ENCODE data around the gene ZNF614.
"Not testable (repeated sequence)": the region's sequence is repeated elsewhere in the genome, so short reads cannot be mapped to it uniquely, and the experiment has no call there.

ZNF614 gene
- total RNA-seq: 12.6 reads per million, percentile 37 among the genes with 10 or more reads in this experiment

DNA sequence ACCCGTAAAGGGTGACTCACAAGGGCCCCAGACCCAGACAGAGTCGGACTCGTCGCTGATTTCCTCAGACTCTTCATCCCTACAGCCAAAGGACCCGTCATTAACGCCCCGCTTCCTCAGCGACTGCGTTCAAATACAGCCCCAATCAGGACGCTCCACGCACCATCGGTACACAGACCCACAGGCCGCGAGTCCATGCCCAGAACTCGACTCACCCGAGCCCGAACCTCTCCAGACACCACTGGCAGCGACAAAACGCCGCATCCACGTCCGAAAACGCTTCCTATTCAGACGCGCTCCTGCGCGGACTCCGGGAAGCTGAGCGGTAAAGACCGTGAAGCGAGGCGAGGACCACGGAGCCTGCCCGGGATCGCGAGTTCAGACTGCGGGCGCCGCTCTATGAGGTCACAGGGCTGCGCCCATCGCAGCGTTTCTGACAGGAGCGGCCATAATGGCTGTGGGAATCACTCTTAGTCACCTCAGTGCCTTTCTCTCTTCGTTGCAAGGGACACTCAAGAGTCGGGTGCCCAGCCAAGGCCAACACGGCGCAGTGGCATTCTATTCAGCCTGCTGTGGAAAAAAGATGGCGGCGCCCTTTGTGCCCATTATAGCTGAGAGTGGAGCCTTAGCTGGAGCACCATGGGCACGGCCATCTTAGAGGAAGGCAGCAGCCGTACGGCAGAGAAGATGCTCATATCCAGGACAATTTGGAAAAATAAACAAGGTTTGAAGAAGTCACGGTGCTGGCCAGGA lies at the start of gene ZNF614:
ZNF614 (minus strand) TSS at position 353 of the 753 bp plus-strand sequence. CDS start 2,634 bp downstream, outside the sequence.
- peak; percentile 72 for DNase-seq

DNA sequence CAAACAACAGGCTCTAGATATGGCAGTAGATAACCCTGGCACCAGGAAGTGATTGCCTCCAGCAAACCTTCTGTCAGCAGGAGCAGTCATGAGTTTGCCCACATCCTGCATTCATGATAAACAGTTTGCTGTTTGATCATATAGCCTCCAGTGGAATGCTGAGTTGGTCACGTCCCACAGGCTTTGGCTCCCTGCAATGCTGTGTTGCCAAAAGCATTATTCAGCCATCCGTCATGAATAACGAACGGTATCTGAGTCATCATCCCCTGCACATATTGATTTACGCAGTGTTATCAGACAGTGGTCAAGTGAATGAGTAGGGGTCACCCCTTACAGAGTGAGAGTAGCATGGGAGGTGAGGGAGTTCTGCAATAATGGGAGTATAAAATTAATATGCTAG lies 42.3 kb upstream of the ZNF614 start:
- no peak for DNase-seq

DNA sequence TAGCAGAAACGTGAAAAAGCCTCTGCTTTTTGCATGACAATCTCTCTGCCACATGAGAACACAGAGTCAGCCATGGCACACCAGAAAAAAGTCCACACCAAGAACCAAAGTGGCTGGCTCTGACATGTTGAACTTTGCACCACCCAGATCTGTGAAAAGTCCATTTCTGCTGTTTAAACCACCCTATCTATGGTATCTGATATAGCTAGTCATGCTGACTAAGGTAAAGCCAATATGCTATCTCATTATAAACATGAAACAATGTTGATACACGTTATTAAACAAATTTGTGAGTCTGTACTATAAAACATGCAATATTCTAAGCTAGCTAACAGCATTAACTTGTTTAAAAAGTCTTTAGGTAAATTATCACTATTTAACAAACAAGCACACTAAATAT lies 41.5 kb upstream of the ZNF614 start:
- DNase-seq: no peak

DNA sequence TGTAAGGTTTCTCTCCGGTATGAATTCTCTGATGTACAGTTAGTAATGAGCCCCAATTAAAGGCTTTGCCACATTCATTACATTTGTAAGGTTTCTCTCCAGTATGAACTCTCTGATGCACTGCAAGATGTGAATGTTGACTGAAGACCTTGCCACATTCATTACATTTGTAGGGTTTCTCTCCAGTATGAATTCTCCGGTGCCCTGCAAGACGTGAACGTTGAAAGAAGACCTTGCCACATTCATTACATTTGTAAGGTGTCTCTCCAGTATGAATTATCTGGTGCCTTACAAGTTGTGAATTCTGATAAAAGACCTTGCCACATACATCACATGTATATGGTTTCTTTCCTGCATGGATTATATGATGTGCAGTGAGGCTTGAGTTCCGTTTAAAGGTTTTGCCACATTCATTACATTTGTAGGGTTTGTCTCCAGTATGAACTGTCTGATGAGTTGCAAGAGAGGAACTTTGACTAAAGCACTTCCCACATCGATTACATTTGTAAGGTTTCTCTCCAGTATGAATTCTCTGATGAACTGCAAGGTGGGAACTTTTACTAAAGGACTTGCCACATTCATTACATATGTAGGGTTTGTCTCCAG lies 38.2 kb upstream of the ZNF614 start:
- DNase-seq: no peak

DNA sequence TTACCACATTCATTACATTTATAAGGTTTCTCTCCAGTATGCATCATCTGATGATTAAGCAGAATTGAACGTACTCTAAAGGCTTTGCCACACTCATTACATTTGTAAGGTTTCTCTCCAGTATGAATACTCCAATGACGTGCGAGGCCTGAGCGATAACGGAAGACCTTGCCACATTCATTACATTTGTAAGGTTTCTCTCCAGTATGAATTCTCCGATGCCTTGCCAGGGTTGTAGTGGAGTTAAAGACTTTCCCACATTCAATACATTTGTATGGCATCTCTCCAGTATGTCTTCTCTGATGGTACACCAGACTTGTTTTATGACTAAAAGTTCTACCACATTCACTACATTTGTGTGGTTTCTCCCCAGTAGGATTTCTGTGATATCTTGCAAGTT lies 37.2 kb upstream of the ZNF614 start:
- no peak for DNase-seq

DNA sequence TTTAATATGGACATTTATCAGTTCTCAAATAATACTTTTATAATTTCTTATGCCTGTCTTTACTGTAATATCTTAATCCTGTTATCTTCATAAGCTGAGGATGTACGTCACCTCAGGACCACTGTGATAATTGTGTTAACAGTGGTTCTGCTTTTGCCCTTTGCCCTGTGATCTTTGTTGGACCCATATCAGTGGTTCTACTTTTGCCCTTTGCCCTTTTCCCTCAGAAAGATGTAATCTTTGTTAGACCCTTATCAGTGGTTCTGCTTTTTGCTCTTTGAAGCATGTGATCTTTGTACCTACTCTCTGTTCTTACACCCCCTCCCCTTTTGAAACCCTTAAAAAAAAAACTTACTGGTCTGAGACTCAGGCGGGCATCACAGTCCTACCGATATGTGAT lies 28.3 kb upstream of the ZNF614 start:
- not testable (repeated sequence) for DNase-seq

DNA sequence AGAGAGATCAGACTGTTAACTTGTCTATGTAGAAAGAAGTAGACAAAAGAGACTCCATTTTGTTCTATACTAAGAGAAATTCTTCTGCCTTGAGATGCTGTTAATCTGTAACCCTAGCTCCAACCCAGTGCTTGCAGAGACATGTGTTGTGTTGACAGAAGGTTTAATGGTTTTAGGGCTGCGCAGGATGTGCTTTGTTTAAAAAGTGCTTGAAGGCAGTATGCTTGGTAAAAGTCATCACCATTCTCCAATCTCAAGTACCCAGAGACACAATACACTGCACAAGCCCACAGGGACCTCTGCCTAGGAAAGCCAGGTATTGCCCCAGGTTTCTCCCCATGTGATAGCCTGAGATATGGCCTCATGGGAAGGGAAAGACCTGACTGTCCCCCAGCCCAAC lies 23.6 kb upstream of the ZNF614 start:
- not testable (repeated sequence) for DNase-seq

DNA sequence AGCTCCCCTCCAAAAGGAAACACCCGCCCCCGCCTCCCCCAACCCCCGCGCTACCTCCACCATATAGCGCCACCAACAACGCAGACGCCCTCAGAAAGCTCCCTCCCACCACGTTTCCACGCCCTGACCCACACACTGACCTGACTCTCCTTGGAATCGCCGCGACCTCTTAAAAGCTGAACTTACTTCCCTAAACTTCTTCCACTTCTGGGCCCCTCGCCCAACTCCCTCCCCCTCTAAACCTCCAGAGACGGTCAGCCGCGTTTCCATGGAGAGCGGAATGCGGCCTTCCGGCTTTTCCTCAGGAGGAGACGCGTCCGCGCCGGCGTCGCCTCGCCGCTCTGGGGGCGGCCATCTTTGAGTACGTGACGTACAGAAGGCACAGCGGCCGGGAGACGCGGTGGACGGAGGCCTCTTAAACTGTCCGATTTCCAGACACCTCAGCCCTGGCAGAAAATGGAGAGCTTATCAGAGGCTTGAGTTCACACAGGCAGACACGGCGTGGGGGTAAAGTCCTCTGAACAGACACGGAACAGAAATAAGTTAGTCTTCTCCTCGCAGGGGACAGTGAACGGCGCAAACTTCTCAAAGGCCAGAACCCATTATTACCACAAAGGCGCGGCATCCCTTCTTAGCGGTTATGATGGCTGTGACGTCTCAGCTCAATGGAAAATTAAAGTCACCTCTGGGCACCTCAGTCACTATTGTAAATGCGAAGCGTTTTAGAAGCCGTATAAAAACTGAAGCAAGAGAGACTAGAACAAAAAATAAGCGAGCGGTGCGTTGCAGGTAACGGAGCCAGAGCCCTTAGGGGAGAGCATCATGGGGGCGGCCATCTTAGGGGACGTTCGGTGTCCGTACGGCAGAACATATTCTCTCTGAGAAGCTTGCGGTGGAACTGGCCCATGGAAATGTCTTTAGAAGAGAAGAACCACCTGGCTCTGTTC lies 20.6 kb upstream of the ZNF614 start, which contains the start of gene ZNF432:
ZNF432 (minus strand) TSS at position 284 of the 947 bp plus-strand sequence. CDS start 1,970 bp downstream, outside the sequence.
- peak; percentile 73 for DNase-seq

DNA sequence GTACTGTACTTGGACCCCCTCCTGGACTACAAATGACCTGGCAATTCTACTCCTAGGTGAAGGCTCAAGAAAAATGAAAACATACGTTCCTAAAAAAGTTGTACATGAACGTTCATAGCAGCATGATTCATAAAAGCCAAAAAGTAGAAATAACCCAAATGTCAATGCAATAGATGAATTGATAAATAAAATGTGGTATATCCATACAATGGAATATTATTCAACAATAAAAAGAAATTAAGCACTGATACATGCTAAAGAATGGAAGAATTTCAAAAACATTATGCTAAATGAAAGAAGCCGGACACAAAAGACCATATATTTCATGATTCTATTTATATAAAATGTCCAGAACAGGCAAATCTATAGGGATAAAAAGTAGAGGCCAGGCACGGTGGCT lies 11.0 kb upstream of the ZNF614 start:
- no peak for DNase-seq

DNA sequence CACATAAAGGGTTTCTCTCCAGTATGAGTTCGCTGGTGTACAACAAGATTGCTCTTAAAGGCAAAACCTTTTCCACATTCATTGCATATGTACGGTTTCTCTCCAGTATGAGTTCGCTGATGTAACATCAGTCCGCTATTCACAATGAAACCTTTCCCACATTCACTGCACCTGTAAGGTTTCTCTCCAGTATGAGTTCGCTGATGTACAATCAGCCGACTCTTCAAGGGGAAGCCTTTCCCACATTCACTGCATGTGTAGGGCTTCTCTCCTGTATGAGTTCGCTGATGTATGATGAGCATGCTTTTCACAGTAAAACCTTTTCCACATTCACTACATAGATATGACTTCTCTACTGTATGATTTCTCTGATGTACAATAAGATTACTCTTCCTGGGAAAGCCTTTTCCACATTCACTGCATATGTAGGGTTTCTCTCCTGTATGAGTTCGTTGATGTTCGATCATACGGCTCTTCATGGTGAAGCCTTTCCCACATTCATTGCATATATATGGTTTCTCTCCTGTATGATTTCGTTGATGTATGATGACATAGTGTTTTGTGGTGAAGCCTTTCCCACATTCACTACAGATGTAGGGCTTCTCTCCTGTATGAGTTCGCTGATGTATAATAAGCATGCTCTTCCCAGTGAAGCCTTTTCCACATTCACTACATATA lies 6.0 kb upstream of the ZNF614 start:
- no peak for DNase-seq

DNA sequence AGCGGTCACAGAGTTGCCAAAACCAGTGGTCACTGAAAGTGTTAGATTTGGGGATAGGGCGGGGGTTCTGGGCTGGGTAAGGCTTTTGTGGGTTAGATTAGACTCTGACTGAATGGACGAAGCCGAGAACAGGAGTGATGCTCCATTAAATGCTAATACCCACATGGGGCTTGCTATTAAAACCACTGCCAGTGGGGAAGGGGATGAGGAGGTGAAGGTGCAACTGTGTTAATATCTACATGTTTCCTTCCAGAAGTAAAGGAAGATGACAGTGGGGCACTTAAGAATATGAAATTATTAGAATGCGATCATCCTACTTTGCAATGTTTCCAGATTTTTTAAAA lies 573 bp upstream of the ZNF614 start:
- DNase-seq: no peak

DNA sequence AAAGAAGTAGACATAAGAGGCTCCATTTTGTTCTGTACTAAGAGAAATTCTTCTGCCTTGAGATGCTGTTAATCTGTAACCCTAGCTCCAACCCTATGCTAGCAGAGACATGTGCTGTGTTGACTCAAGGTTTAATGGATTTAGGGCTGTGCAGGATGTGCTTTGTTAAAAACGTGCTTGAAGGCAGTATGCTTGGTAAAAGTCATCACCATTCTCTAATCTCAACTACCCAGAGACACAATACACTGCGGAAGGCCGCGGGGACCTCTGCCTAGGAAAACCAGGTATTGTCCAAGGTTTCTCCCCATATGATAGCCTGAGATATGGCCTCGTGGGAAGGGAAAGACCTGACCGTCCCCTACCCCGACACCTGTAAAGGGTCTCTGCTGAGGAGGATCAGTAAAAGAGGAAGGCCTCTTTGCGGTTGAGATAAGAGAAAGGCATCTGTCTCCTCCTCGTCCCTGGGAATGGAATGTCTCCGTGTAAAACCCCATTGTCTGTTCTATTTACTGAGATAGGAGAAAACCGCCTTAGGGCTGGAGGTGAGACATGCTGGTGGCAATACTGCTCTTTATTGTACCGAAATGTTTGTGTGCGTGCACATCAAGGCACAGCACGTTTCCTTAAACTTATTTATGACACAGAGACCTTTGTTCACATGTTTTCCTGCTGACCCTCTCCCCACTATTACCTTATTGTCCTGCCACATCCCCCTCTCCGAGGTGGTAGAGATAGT lies 1.8 kb downstream of the ZNF614 start:
- not testable (repeated sequence) for DNase-seq

DNA sequence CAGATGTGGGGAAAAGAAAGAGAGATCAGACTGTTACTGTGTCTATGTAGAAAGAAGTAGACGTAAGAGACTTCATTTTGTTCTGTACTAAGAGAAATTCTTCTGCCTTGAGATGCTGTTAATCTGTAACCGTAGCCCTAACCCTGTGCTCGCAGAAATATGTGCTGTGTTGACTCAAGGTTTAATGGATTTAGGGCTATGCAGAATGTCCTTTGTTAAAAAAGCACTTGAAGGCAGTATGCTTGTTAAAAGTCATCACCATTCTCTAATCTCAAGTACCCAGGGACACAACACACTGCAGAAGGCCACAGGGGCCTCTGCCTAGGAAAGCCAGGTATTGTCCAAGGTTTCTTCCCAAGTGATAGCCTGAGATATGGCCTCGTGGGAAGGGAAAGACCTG lies 3.7 kb downstream of the ZNF614 start:
- DNase-seq: not testable (repeated sequence)

DNA sequence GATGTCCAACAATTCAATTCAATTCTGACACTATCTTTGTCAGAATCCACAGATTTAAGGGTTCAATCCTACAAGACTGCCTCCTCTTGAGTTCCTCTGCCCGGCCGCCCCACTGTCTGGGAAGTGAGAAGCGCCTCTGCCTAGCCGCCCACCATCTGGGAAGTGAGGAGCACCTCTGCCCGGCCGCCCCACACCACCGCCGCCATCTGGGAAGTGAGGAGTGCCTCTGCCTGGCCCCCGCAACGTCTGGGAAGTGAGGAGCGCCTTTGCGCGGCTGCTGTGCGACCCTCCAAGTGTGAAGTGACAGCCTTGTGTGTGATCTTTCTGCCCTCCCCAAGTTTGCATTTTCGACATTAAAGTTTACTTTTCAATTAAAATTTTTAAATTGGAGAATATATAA lies 6.0 kb downstream of the ZNF614 start:
- DNase-seq: no peak

DNA sequence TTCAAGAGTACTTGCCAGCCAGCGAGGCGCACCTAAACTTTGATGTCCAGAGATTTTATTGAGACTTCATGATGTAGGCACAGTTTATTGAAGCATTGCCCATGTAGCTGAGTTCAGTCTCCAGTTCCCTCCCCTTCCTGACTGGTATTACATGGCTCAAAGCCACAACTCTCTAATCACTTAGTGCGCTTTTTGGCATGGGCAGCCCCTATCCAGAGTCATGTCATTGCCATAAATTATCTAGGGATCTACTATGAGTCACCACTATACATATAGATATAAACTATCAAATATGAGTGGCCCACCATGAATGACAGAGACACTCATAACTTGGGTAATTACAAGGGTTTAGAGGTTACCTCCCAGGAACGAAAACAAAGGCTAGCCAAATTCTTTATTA lies 7.7 kb downstream of the ZNF614 start:
- DNase-seq: no peak

DNA sequence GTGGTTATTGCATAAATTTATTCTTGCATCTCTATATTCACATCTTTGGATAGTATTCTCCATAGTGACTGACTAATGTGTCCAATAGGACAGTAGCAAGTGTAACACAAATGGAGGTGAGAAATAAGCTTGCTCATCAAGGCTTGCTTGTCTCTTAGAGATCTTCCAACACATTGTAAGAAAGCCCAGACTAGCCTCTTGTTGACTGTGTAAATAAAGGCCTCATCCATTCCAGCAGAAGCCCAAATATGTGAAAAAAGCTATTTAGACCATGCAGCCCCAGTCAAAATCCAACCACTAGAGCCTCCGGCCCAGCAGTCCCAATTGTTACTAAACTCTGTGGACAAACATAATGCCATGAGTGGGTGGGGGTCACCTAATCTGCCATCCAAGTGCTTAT lies 17.5 kb downstream of the ZNF614 start:
- DNase-seq: no peak

DNA sequence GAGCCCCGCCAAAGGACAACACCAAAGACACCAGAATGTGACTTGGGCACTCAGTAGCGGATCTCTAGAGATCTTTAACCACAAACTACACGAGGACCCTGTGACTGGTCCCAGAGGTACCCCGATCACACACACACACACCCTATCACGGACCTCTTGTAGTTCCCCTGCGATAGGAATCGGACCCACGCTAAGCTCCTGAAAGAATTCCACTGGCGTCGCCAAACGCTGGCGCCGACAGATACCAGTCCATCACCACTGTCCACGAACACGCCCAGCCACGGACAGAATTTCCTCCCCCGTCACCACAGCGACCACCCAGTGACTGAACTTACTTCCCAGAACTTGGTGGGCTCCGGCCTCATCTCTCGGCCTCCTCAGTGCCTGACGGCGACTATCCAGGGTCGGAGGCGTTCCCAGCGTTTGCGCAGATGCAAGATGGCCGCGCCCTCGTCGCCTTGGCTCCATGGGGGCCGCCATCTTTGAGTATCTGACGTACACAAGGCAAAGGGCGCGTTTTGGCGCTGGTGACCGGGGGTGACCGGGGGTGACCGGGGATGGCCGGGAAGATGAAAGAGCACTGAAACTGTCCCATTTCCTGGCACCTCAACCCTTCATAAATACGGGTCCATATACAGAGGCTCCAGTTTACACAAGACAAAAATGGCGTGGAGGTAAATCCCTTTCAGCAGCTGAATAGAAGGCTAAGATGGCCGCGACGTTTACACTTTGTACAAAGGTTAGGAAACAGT lies 20.2 kb downstream of the ZNF614 start, which contains the start of gene ZNF615:
ZNF615 (minus strand) TSS at position 406 of the 752 bp plus-strand sequence. CDS start 4,500 bp downstream, outside the sequence.
- DNase-seq: peak; percentile 82

DNA sequence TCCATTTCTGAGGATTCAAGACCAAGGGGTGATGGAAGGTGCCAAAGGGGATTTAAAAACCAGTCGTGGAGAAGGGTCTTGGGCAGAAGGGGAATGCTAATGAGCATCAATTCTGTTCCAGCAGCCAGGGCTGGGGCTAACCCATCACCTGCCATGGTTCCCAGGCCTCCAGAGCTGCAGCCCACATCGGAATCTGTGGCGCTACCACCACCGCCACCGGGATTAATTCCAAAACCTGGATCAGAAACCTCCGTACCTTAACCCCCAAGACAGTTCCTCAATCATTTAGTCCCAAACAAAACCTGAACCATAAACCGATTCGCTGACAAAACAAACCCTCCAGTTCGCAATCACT lies 20.8 kb downstream of the ZNF614 start:
- no peak for DNase-seq

DNA sequence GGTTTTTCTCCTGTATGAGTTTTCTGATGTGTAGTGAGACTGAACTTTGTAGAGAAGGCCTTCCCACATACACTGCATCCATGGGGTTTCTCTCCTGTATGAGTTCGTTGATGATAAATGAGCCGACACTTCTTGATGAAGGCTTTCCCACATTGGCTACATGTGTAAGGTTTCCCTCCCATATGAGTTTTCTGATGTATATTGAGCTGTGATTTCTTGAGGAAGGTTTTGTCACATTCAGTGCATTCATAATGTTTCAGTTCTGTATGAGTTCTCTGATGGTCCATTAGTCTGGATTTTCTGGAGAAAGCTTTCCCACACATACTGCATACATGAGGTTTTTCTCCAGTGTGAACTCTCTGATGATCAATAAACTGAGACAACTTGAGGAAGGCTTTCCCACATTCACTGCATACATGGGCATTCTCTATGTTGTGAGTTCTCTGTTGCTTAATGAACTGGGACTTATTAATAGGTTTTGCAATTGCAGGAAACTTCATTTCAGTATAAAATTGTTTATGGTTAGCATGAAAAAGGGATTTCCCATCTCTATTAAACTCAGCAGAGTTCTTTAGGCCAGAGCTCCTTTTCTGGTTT lies 34.0 kb downstream of the ZNF614 start:
- no peak for DNase-seq

DNA sequence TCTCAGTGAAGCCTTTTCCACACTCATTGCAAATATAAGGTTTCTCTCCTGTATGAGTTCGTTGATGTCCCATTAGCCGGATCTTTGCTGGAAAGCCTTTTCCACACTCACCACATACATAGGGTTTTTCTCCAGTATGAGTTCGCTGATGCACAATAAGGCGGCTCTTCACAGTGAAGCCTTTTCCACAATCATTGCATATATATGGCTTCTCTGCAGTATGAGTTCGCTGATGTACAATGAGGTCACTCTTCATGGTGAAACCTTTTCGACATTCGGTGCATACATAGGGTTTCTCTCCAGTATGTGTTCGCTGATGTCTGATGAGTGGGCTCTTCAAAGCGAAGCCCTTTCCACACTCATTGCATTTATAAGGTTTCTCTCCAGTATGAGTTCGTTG lies 34.8 kb downstream of the ZNF614 start:
- DNase-seq: no peak

Data from effector CD4-positive, alpha-beta T cell (primary cell).